Adipocyte (in vitro differentiated cells): ENCODE results near the gene MAB21L4.

Source experiments
- DNase-seq: peaks from one replicate; pipeline ENCODE4 v3.0.0-alpha.2; 2015; ENCODE audit warnings: low read depth
- H3K27me3 ChIP-seq: replicated peaks from 2 replicates; pipeline ENCODE4 v1.7.0; 2013; ENCODE audit warnings: mild to moderate bottlenecking, low read length, moderate library complexity; ENCODE audit not compliant: control insufficient read depth, insufficient read depth
- H3K36me3 ChIP-seq: 2 replicates; pipeline ENCODE4 v1.7.0; 2013; ENCODE audit warnings: low read length, mild to moderate bottlenecking, moderate library complexity; ENCODE audit not compliant: control insufficient read depth, insufficient read depth, severe bottlenecking
- H3K4me1 ChIP-seq: 2 replicates; pipeline ENCODE4 v1.7.0; 2013; ENCODE audit warnings: mild to moderate bottlenecking, low read length, moderate library complexity; ENCODE audit not compliant: control insufficient read depth, insufficient read depth
- H3K4me3 ChIP-seq: 2 replicates; pipeline ENCODE4 v1.7.0; 2013; ENCODE audit warnings: mild to moderate bottlenecking, low read length, moderate library complexity
- H3K9ac ChIP-seq: 2 replicates; pipeline ENCODE4 v1.7.0; 2013; ENCODE audit warnings: mild to moderate bottlenecking, low read length, moderate library complexity
- H3K9me3 ChIP-seq: 2 replicates; pipeline ENCODE4 v1.7.0; 2013; ENCODE audit warnings: mild to moderate bottlenecking, low read length, moderate library complexity; ENCODE audit not compliant: control insufficient read depth

MAB21L4 gene

DNA sequence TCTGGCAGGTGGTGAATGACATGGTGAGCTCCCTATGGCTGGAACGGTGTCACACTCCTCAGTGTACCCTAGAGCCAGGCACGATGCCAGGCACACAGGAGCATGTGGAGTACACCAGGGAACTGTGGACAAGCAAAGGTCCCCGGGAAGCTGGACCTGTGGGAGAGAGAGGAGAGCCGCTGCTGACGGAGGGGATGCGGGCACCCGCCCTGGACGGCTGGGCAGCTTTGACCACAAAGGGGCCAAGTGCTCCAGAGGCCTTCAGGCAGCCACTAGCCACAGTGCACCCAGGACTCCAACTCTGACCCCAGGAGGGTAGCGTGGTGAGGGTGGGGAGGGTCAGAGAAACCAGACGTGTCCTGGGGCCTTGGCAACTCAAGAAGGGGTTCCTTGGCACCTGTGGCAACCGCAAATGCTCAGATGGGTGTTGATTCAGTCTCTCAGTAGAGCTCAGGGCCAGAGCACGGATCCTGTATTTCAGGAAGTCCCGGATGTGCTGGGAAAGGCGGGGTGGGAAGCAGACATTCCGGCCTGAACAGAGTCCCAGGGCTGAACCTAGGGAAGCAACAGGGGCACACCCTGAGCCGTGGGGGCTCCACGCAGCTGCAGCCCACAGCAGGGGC, 2.3 kb upstream of the MAB21L4 start:
- no peak overlapping the region for H3K4me3 ChIP-seq
- no peaks in the 10 kb centered on the region for H3K4me1 ChIP-seq
- no peak overlapping the region for H3K9ac ChIP-seq
- DNase-seq, result no peak
- H3K9me3 ChIP-seq, result peaks cover 11% of the 10 kb centered on the region
- no peaks in the 10 kb centered on the region for H3K36me3 ChIP-seq
- no peaks in the 10 kb centered on the region for H3K27me3 ChIP-seq

DNA sequence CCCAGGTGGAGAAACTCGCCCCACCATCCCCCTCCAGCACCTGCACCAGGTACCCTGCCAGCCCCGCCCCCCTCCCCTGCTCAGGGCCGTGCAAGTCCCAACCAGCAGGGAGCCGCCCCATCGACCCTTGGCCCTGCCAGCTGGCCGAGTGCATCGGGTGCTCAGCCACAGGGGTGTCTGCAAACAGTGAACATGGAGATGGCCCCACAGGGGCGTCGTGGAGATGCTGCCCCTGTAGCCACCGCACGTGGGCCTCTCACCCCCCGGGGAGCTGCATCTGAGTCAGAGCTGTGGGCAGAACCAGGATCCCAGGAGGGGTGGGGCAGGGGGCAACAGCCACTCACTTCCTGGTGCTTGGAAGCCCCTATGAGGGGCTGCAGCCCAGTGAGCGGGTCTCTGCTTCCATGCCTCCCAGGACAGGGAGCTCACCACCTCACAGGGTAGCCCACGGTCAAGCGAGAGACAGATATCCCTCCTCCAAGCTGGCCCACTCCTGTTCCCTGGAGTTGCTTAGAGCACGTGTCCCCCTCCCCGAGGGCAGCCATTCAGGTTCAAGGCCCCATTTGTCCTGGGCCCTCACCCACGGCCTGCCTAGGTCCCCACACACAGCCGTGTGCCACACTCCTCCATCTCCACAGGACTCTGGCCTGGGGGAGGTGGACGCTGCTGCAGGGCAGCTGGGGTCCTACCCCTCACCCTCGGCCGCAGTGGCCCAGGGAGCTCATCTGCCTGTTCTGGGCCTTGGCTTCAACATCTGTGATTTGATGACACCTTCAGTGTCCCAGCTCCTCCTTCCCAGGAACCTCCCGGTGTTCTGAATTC, 1.1 kb upstream of the MAB21L4 start:
- H3K4me3 ChIP-seq, result no peak overlapping the region
- H3K4me1 ChIP-seq, result no peaks in the 10 kb centered on the region
- no peak overlapping the region for H3K9ac ChIP-seq
- no peak for DNase-seq
- H3K9me3 ChIP-seq, result peaks cover 11% of the 10 kb centered on the region
- H3K36me3 ChIP-seq, result no peaks in the 10 kb centered on the region
- H3K27me3 ChIP-seq, result no peaks in the 10 kb centered on the region

DNA sequence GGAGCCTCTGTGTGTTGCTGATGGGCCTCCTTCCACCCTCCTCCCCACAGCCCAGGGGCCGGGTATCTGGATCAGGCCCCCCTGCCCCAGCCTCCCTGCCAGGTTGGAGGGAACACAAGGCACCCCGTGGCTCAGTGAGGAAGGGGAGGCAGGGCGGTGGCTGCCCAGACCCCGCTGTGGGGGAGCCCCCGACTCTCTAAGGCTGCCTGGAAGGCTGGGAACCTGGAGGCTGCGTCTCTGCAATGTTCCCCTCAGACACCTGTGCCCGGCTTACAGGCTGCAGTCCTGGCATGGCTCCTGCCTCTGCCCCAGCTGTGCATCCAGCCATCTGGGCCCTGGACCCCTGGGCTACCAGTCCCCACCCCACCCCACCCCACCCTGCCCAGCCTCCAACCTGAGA, 438 bp upstream of the MAB21L4 start:
- Histone ChIP-seq H3K27me3 (no peaks in the 10 kb centered on the region), H3K36me3 (no peaks in the 10 kb centered on the region), H3K9me3 (peaks cover 11% of the 10 kb centered on the region), H3K4me1 (no peaks in the 10 kb centered on the region), H3K4me3 (no peak overlapping the region), H3K9ac (no peak overlapping the region)
- no peak for DNase-seq

DNA sequence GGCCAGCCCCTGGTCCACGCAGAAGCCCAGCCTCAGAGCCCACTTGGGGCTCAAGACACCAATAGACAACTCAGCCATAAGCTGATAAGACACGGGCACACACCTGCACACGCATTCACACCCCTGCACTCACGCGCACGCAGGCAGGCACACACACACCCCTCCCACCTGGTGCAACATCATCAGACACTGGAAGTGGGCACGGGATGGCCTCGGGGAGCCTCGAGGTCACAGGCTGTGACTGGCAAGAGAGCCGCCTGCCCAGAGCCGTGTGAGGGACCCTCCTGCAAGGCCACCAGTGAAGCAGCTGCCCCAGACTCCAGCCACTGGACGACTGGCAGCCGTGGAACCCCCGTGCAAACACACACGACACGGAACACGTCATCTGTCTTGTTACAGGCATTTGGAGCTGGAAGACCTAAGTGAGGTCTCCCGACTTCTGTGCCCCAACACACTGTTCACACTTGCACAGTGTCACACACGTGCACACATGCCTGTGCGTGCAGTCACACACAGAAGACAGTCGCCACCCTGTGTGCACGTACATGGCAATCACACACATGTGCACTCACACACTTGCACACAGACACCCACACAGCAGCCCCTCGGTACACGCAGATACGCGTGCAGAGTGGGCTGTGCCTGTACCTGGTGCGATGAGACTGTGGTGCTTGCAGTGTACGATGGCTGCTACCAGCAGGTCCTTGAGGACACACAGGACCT, 959 bp downstream of the MAB21L4 start:
- H3K36me3 ChIP-seq, result no peaks in the 10 kb centered on the region
- H3K9ac ChIP-seq, result no peak overlapping the region
- no peak for DNase-seq
- no peaks in the 10 kb centered on the region for H3K27me3 ChIP-seq
- H3K4me1 ChIP-seq, result no peaks in the 10 kb centered on the region
- H3K4me3 ChIP-seq, result no peak overlapping the region
- no peaks in the 10 kb centered on the region for H3K9me3 ChIP-seq

DNA sequence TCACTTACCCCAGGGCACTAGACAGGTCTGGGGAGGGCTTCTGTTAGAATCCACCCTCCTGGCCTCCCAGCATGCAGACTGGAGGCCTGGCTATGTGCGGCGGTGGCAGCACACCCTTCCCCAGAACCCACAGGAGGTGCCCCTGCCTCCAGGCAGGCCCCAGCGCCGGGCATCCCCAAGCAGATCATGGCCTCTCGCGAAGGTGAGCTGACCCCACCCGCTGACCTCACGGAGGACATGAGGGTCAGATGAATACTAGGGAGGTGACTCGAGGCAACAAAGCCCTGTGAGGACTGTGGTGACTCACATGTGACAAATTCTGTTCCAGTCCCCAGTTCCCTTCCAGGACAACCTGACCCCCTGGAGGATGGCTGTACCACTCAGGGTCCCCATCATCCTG, 1.9 kb downstream of the MAB21L4 start:
- Histone ChIP-seq H3K4me3 (no peak overlapping the region), H3K36me3 (no peaks in the 10 kb centered on the region), H3K27me3 (no peaks in the 10 kb centered on the region), H3K9me3 (no peaks in the 10 kb centered on the region), H3K4me1 (no peaks in the 10 kb centered on the region), H3K9ac (no peak overlapping the region)
- DNase-seq, result no peak

DNA sequence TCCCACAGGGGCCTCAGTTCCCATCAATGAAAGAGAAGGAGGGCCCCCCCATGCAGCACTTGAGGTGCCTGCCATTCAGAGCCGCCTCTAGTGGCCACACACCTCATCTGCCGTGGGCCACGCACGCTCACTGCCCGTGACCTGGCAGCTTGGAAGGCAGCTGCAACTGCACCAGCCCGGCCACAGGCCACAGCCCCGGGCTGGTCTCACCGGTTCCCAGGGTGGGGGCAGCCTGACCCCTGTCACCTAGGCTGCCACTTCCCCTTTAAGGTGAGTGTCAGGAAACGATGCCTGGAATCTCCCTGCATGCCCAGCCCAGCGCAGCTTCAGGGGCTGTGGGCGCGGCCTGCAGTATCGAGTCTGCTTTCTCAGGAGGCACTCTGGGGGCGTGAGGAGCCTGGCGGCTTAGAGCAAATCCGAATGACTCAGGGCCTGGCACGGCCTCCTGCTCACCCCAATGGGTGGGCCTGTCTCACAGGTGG, 2.6 kb downstream of the MAB21L4 start:
- no peaks in the 10 kb centered on the region for H3K4me1 ChIP-seq
- no peak overlapping the region for H3K9ac ChIP-seq
- no peak overlapping the region for H3K4me3 ChIP-seq
- DNase-seq, result peak; percentile 25
- H3K36me3 ChIP-seq, result no peaks in the 10 kb centered on the region
- H3K9me3 ChIP-seq, result no peaks in the 10 kb centered on the region
- H3K27me3 ChIP-seq, result no peaks in the 10 kb centered on the region

DNA sequence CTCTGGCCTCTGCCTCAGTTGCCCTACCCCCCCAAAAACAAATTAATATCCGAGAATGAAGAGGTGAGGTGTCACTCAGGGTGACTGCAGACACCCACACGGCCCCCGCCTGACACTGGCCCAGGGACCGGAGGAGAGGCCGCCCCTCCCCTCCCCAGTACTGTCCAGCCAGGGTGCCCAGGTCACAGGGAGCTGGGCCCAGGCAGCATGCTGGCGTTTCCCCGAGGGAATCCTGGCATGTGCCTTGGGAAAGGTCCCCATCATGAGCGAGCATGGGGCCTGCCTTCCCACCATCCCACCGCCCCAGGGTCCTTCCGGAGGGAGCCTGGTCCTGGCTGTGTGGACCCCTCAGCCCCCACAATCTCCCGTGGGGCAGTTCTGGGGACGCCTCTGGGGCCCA, 3.0 kb downstream of the MAB21L4 start:
- Histone ChIP-seq H3K27me3 (no peaks in the 10 kb centered on the region), H3K9ac (no peak overlapping the region), H3K4me1 (no peaks in the 10 kb centered on the region), H3K36me3 (no peaks in the 10 kb centered on the region), H3K4me3 (no peak overlapping the region), H3K9me3 (no peaks in the 10 kb centered on the region)
- no peak for DNase-seq

DNA sequence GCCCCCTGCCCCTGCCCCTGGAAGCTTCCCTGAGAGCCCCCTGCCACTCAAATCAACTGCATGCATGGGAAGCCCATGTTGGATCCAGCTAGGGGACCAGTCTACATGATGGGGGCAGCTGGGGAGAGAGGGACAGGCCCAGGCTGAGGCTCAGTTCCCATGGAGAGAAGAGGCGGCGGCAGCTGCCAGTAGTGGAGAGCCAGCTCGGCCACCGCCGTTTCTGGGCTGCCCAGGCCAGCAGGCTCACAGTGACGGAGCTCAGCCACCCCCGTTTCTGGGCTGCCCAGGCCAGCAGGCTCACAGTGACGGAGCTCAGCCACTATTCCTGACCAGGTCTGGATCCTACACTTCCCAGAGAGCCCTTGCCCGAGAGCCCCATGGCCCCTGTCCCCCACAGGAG, 3.6 kb downstream of the MAB21L4 start:
- Histone ChIP-seq H3K27me3 (no peaks in the 10 kb centered on the region), H3K9me3 (no peaks in the 10 kb centered on the region), H3K9ac (no peak overlapping the region), H3K4me3 (no peak overlapping the region), H3K4me1 (no peaks in the 10 kb centered on the region), H3K36me3 (no peaks in the 10 kb centered on the region)
- DNase-seq, result no peak

DNA sequence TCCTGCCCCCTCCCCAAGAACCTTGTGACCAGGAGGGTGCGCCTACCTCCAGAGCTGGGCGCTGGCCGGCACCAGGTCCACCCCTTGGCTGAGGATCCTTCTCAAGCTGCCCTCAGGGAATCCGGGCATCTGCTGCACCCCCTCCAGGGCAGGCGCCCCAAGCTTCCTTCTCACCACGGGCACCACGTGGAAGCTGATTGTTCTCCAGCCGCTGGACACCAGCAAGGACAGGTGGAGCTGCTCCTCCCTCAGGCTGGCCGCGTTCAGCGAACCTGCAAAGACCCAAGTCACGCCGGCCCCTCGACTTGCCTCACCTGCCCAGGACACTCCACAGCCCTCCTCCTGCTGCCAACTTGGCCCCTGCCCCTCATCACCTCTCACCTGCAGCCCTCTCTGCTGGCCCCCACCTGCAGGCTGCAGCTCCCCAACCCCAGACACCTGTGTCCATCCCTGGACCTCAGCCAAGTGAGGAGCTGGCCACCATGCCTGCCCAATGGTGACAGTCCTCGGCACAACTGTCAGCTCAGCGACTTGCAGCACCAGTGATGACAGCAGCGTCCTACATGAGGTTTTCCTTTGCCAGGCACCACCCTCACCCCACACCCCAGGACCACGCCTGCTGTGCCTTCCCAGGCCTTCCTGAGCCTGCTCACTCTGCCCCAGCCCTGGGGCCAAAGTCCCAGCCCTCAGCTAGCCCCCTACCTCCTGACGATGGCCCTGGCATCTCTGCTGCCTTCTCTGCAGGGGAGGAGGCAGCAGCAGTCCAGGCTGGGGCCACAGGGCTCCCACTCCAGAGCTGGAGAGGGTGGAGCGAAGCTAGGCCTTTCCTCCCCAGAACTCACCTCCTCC, 4.2 kb downstream of the MAB21L4 start:
- H3K9me3 ChIP-seq, result no peaks in the 10 kb centered on the region
- H3K4me1 ChIP-seq, result no peaks in the 10 kb centered on the region
- H3K27me3 ChIP-seq, result no peaks in the 10 kb centered on the region
- H3K36me3 ChIP-seq, result no peaks in the 10 kb centered on the region
- DNase-seq, result no peak
- no peak overlapping the region for H3K4me3 ChIP-seq
- no peak overlapping the region for H3K9ac ChIP-seq

DNA sequence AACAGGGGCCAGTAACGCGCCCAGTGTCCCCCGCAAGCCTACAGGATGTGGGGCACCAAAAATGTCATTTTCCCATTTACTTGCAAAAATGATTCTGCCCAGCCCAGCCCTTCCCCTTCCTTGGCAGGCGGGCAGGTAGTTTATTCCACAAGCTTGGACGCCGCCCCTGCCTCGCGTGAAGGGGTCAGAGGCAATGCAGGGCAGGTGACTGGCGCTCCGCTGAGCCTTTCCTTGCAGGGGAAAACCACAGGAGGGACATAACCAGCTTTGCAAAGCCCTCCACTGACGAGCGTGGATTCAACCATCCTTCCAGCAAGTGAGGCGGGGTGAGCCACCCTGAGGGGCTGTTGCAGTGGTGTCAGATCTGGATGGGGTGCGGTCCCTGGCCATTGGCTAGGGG, 5.3 kb downstream of the MAB21L4 start:
- Histone ChIP-seq H3K9me3 (no peaks in the 10 kb centered on the region), H3K27me3 (no peaks in the 10 kb centered on the region), H3K36me3 (no peaks in the 10 kb centered on the region), H3K4me1 (no peaks in the 10 kb centered on the region), H3K4me3 (no peak overlapping the region), H3K9ac (no peak overlapping the region)
- DNase-seq, result no peak
